ENCODE results near the gene PALM3. TPM values are rescaled to one million over a fixed set of nuclear protein-coding genes. Genes with fewer than 3 reads are reported as not detected.
"Not testable (repeated sequence)": the region's sequence is repeated elsewhere in the genome, so short reads cannot be mapped to it uniquely, and the experiment has no call there.

The PALM3 gene
- total and polyA plus RNA-seq, 2 donors (not counting 1 experiment from before 2014, with no cell fraction given): 0.02 to 1.3 TPM

- no peak overlapping the region for H2AFZ ChIP-seq (ENCODE audit: low read length)
- H3K27me3 ChIP-seq (ENCODE audit: control insufficient read depth, insufficient read depth, low read length): no peaks in the 10 kb centered on the region
- H3K4me2 ChIP-seq (ENCODE audit: extremely low read depth, insufficient read depth, low read length): no peak overlapping the region
- no peaks in the 10 kb centered on the region for H3K4me1 ChIP-seq (ENCODE audit: control insufficient read depth, extremely low read depth, insufficient read depth, low read length)
- no peak overlapping the region for H3K27ac ChIP-seq (ENCODE audit: insufficient read depth, low read length)
- no peak for DNase-seq (ENCODE audit: low read depth in 2 of 2)
- no peaks in the 10 kb centered on the region for H3K36me3 ChIP-seq (ENCODE audit: control insufficient read depth, insufficient read depth, low read length)
- H3K9ac ChIP-seq (ENCODE audit: insufficient read depth, low read length): no peak overlapping the region
- no peaks in the 10 kb centered on the region for H3K9me3 ChIP-seq (ENCODE audit: control insufficient read depth, insufficient read depth, low read depth, low read length)
- H4K20me1 ChIP-seq (ENCODE audit: control insufficient read depth, extremely low read depth, insufficient read depth, low read length): no peaks in the 10 kb centered on the region
- no peaks in the 10 kb centered on the region for H3K79me2 ChIP-seq (ENCODE audit: control insufficient read depth, insufficient read depth, low read length)
- H3K4me3 ChIP-seq (replicated peaks in 1 of 4; ENCODE audit: control extremely low read depth in 1 of 4, insufficient read depth in 1 of 4, low read depth in 3 of 4, low read length in 4 of 4): no peak overlapping the region
- TF ChIP-seq EZH2 (IDR thresholded peaks at IDR 0.05; ENCODE audit: low read length, missing control alignments) (no peak), CTCF (conservative IDR thresholded peaks at IDR 0.05 in 1 of 2, IDR thresholded peaks at IDR 0.05 in 1 of 2; ENCODE audit: low read depth in 1 of 2, low read length in 2 of 2) (no peak)
These were observed 9.9 kb downstream of the PALM3 start for GRCh38 chr19:14051980-14052379.

- not testable (repeated sequence) for H3K4me1 ChIP-seq (ENCODE audit: control insufficient read depth, extremely low read depth, insufficient read depth, low read length); H3K27me3 ChIP-seq (ENCODE audit: control insufficient read depth, insufficient read depth, low read length); H3K27ac ChIP-seq (ENCODE audit: insufficient read depth, low read length); H3K79me2 ChIP-seq (ENCODE audit: control insufficient read depth, insufficient read depth, low read length); DNase-seq (ENCODE audit: low read depth in 2 of 2); H4K20me1 ChIP-seq (ENCODE audit: control insufficient read depth, extremely low read depth, insufficient read depth, low read length); H3K4me3 ChIP-seq (replicated peaks in 1 of 4; ENCODE audit: control extremely low read depth in 1 of 4, insufficient read depth in 1 of 4, low read depth in 3 of 4, low read length in 4 of 4); H3K4me2 ChIP-seq (ENCODE audit: extremely low read depth, insufficient read depth, low read length); H2AFZ ChIP-seq (ENCODE audit: low read length); H3K9ac ChIP-seq (ENCODE audit: insufficient read depth, low read length); H3K36me3 ChIP-seq (ENCODE audit: control insufficient read depth, insufficient read depth, low read length); H3K9me3 ChIP-seq (ENCODE audit: control insufficient read depth, insufficient read depth, low read depth, low read length)
These were observed 10.9 kb downstream of the PALM3 start for GRCh38 chr19:14050961-14051360.

- Histone ChIP-seq H3K79me2 (ENCODE audit: control insufficient read depth, insufficient read depth, low read length) (no peaks in the 10 kb centered on the region), H3K9me3 (ENCODE audit: control insufficient read depth, insufficient read depth, low read depth, low read length) (no peaks in the 10 kb centered on the region), H3K4me2 (ENCODE audit: extremely low read depth, insufficient read depth, low read length) (no peak overlapping the region), H3K4me3 (replicated peaks in 1 of 4; ENCODE audit: control extremely low read depth in 1 of 4, insufficient read depth in 1 of 4, low read depth in 3 of 4, low read length in 4 of 4) (no peak overlapping the region), H3K27ac (ENCODE audit: insufficient read depth, low read length) (no peak overlapping the region), H3K36me3 (ENCODE audit: control insufficient read depth, insufficient read depth, low read length) (no peaks in the 10 kb centered on the region), H3K9ac (ENCODE audit: insufficient read depth, low read length) (no peak overlapping the region), H3K27me3 (ENCODE audit: control insufficient read depth, insufficient read depth, low read length) (no peaks in the 10 kb centered on the region), H3K4me1 (ENCODE audit: control insufficient read depth, extremely low read depth, insufficient read depth, low read length) (no peaks in the 10 kb centered on the region), H2AFZ (ENCODE audit: low read length) (no peak overlapping the region), H4K20me1 (ENCODE audit: control insufficient read depth, extremely low read depth, insufficient read depth, low read length) (no peaks in the 10 kb centered on the region)
- DNase-seq (ENCODE audit: low read depth in 2 of 2): no peak
- no peak for TF ChIP-seq CTCF (conservative IDR thresholded peaks at IDR 0.05 in 1 of 2, IDR thresholded peaks at IDR 0.05 in 1 of 2; ENCODE audit: low read depth in 1 of 2, low read length in 2 of 2)
- TF ChIP-seq EZH2 (IDR thresholded peaks at IDR 0.05; ENCODE audit: low read length, missing control alignments): no peak
These were observed 11.4 kb downstream of the PALM3 start for GRCh38 chr19:14050512-14050911.
